Measurements from ENCODE around the gene VCAM1. TPM values are rescaled to one million over a fixed set of nuclear protein-coding genes. Genes with fewer than 3 reads are reported as not detected.

The VCAM1 gene
- polyA plus RNA-seq, 2 of the 4 experiments (the other 2 are of a cell fraction), result 0.04 TPM; not detected in 1

Other genes with a start within 250 kb of the VCAM1 start
- gene GPR88, start 181.6 kb upstream of the VCAM1 start, polyA plus RNA-seq (2011; rRNA removed), result not detected in 2 replicates
- not detected in 3 replicates for gene GPR88, start 181.6 kb upstream of the VCAM1 start, polyA plus RNA-seq (2017; fragmentation: RNase III; extraction: RNeasy Plus Mini Kit Qiagen cat#74134 plus additional on column Dnase treatment)
- gene EXTL2, start 175.1 kb downstream of the VCAM1 start, polyA plus RNA-seq (2011; rRNA removed), result 19.1 and 22.4 TPM in 2 replicates
- gene EXTL2, start 175.1 kb downstream of the VCAM1 start, polyA plus RNA-seq (2017; fragmentation: RNase III; extraction: RNeasy Plus Mini Kit Qiagen cat#74134 plus additional on column Dnase treatment), result 9.2 to 10.7 TPM (median 9.4 TPM) in 3 replicates
- gene SLC30A7, start 176.3 kb downstream of the VCAM1 start, polyA plus RNA-seq (2011; rRNA removed), result 9.6 and 11.1 TPM in 2 replicates
- 3.9 to 4.8 TPM (median 4.3 TPM) in 3 replicates for gene SLC30A7, start 176.3 kb downstream of the VCAM1 start, polyA plus RNA-seq (2017; fragmentation: RNase III; extraction: RNeasy Plus Mini Kit Qiagen cat#74134 plus additional on column Dnase treatment)

Data from A549 (cell line).